Endothelial cell of umbilical vein (primary cell): ENCODE results near the gene DDX42. TPM values are rescaled to one million over a fixed set of nuclear protein-coding genes. Genes with fewer than 3 reads are reported as not detected.

Source experiments
- BruUV-seq: library from RNA; stranded (reverse); fragments of 400-500 nt; replicated peaks from 2 replicates; lab custom pipeline; 2021; lab: Mats Ljungman, UMichigan
- CTCF ChIA-PET: fragments of 300-600, 350-600 bp; sonication (Branson Sonifier 250); formaldehyde crosslinking; loops from one replicate; lab custom pipeline; 2021; ENCODE audit warnings: antibody characterized with exemption, inconsistent platforms; lab: Charles Lee
- POLR2A ChIA-PET: fragments of 300-600, 350-600 bp; sonication (Branson Sonifier 250); formaldehyde crosslinking; loops from one replicate; lab custom pipeline; 2021; ENCODE audit warnings: antibody characterized with exemption, inconsistent platforms; lab: Charles Lee
- DNase-seq: peaks from one replicate; pipeline ENCODE4 v3.0.0-alpha.2; 2011; ENCODE audit warnings: low read depth, low spot score
- FAIRE-seq: peaks from 2 replicates; lab custom pipeline; 2011; peaks lifted over from hg19 to GRCh38; lab: Jason Lieb, UNC
- H2AFZ ChIP-seq: 2 replicates; pipeline ENCODE4 v1.6.0; 2012; ENCODE audit warnings: low read depth, low read length, control low read depth, inconsistent platforms
- H3K27ac ChIP-seq: 2 replicates; pipeline ENCODE4 v1.5.1; 2011; ENCODE audit warnings: low read depth, mild to moderate bottlenecking, control low read depth, low read length, moderate library complexity; ENCODE audit not compliant: insufficient read depth
- H3K27me3 ChIP-seq, 2 experiments: 2 replicates each; pipeline versions ENCODE4 v1.6.0 to v1.6.1; 2011; ENCODE audit warnings: low read length in 2 of 2, mixed read lengths in 1 of 2; ENCODE audit not compliant: control insufficient read depth in 2 of 2, insufficient read depth in 2 of 2
- H3K36me3 ChIP-seq, 2 experiments: 2 replicates in 1 of 2; 3 replicates in 1 of 2; pipeline ENCODE4 v1.5.1; 2011; ENCODE audit warnings: low read length in 2 of 2, mild to moderate bottlenecking in 1 of 2, moderate library complexity in 1 of 2; ENCODE audit not compliant: control insufficient read depth in 2 of 2, insufficient read depth in 2 of 2; ENCODE audit errors: extremely low read depth in 1 of 2
- H3K4me1 ChIP-seq: 3 replicates; pipeline ENCODE4 v1.5.1; 2011; ENCODE audit warnings: mild to moderate bottlenecking, low read length; ENCODE audit not compliant: control insufficient read depth, insufficient read depth; ENCODE audit errors: extremely low read depth
- H3K4me2 ChIP-seq: 2 replicates; pipeline ENCODE4 v1.6.1; 2011; ENCODE audit warnings: low read length, control low read depth, mixed read lengths; ENCODE audit not compliant: insufficient read depth
- H3K4me3 ChIP-seq, 3 experiments: fragments of 200-600 bp in 1 of 3; sonication (generic), shearing (Covaris generic) in 1 of 3; replicated peaks in 1 of 3; 2 replicates each; pipeline ENCODE4 v1.5.1; 2011 to 2016; ENCODE audit warnings: control low read depth in 3 of 3, low read length in 3 of 3, mild to moderate bottlenecking in 2 of 3, inconsistent platforms in 1 of 3, low read depth in 1 of 3, moderate library complexity in 1 of 3; ENCODE audit not compliant: insufficient read depth in 1 of 3
- H3K79me2 ChIP-seq: 2 replicates; pipeline ENCODE4 v1.6.0; 2012; ENCODE audit warnings: low read length, inconsistent platforms; ENCODE audit not compliant: control insufficient read depth, insufficient read depth
- H3K9ac ChIP-seq: replicated peaks from 2 replicates; pipeline ENCODE3; 2011; ENCODE audit warnings: low read length, control low read depth; ENCODE audit not compliant: insufficient read depth; ENCODE audit errors: extremely low read depth
- H3K9me1 ChIP-seq: replicated peaks from 3 replicates; pipeline ENCODE4 v1.6.0; 2011; ENCODE audit warnings: mild to moderate bottlenecking, low read length; ENCODE audit not compliant: control insufficient read depth, insufficient read depth; ENCODE audit errors: extremely low read depth
- H3K9me3 ChIP-seq: replicated peaks from 2 replicates; pipeline ENCODE4 v1.5.1; 2012; ENCODE audit warnings: low read length, inconsistent platforms; ENCODE audit not compliant: control insufficient read depth, insufficient read depth
- H4K20me1 ChIP-seq: replicated peaks from 2 replicates; pipeline ENCODE3; 2011; ENCODE audit warnings: mild to moderate bottlenecking, low read length; ENCODE audit not compliant: control insufficient read depth, insufficient read depth; ENCODE audit errors: extremely low read depth
- EZH2 ChIP-seq: IDR thresholded peaks from 2 replicates; pipeline ENCODE4 v1.6.1; 2012; ENCODE audit warnings: borderline replicate concordance, low read depth, mild to moderate bottlenecking, moderate library complexity, low read length, inconsistent platforms; ENCODE audit not compliant: severe bottlenecking
- FOS ChIP-seq: IDR thresholded peaks from 2 replicates; pipeline ENCODE4 v1.6.1; 2011; ENCODE audit warnings: mild to moderate bottlenecking, low read length, moderate library complexity, borderline replicate concordance; ENCODE audit not compliant: insufficient read depth
- GATA2 ChIP-seq: IDR thresholded peaks from 2 replicates; pipeline ENCODE4 v1.7.0; 2011; ENCODE audit warnings: low read depth, mild to moderate bottlenecking, moderate library complexity, mixed read lengths, low read length; ENCODE audit not compliant: insufficient read length, insufficient read depth
- JUN ChIP-seq: IDR thresholded peaks from 2 replicates; pipeline ENCODE4 v1.6.1; 2011; ENCODE audit warnings: borderline replicate concordance, low read depth; ENCODE audit not compliant: insufficient read length, insufficient read depth
- MYC ChIP-seq: IDR thresholded peaks from one replicate; pipeline ENCODE4 v1.6.1; 2011; ENCODE audit warnings: mild to moderate bottlenecking, low read depth, low read length
- POLR2A ChIP-seq: IDR thresholded peaks from 2 replicates; pipeline ENCODE4 v1.6.1; 2012; ENCODE audit warnings: low read depth, mild to moderate bottlenecking, control low read depth, low read length
- POLR2AphosphoS5 ChIP-seq: IDR thresholded peaks from 2 replicates; pipeline ENCODE4 v1.6.1; 2012; ENCODE audit warnings: low read depth, mild to moderate bottlenecking, control low read depth, low read length, moderate library complexity; ENCODE audit not compliant: insufficient read depth
- dilution Hi-C: fragments of 300-500 bp; cut with MboI; formaldehyde crosslinking; loops from one replicate; pipeline ENCODE4 v1.15.0; 2019; ENCODE audit warnings: low sequenced_read_pairs; ENCODE audit not compliant: extremely low pct_ligation_motif_present
- intact Hi-C: fragments of 100-400 bp; cut with micrococcal nuclease; formaldehyde crosslinking; loops from one replicate; pipeline ENCODE4 v1.10.0; 2022
- polyA plus RNA-seq, 4 experiments: library from polyadenylated mRNA; depleted of rRNA in 3 of 4; stranded (reverse) in 3 of 4; unstranded in 1 of 4; fragments of >200 nt; gene quantifications; 2 replicates each; pipeline versions ENCODE4 v1.2.1 to v1.2.3, GENCODE V29; 2011 to 2012; ENCODE audit warnings: missing spikeins in 1 of 4
- total RNA-seq: library from RNA; stranded (reverse); gene quantifications from 2 replicates; pipeline ENCODE4 v1.2.3, GENCODE V29; 2021
- TF ChIP-seq, protein P1 (sequence below): IDR thresholded peaks from 2 replicates; pipeline ENCODE4 v1.6.1; 2011; ENCODE audit not compliant: insufficient read depth, insufficient read length
- TF ChIP-seq, protein P2 (sequence below), 2 donors: IDR thresholded peaks; 1 replicate in 1 of 2; 2 replicates in 1 of 2; pipeline ENCODE4 v1.5.1; 2011; ENCODE audit warnings: low read length in 2 of 2, mild to moderate bottlenecking in 2 of 2, moderate library complexity in 2 of 2, control low read depth in 1 of 2, inconsistent platforms in 1 of 2, low read depth in 1 of 2; ENCODE audit not compliant: insufficient read depth in 1 of 2; ENCODE audit errors: extremely low read depth in 1 of 2

DDX42 gene
- total and polyA plus RNA-seq, 2 donors (not counting 3 experiments of a cell fraction or from before 2014, with no cell fraction given): 48.1 to 124 TPM

DNA sequence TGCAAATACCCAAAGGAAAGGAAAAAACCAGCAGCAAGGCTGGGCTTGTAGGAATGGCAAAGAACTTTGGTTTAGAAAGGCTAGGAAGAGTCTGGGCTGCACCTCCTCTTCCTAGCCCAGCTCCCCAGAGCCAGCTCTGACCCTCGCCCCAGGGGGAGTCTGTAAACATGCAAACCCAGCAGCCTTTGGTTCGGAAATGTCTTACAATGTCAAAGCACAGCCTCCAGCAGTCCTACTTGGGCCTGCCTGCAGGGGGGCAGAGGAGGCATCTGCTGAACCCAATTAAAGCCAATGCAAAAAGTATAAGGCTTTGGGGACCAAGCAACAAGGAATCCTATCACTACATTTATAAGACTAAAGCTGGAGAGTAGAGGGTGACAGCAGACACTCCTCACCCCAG is 58.5 kb downstream of the DDX42 start:
- TF ChIP-seq POLR2A: peak; percentile 5
- no peak for TF ChIP-seq GATA2
- Histone ChIP-seq H3K79me2 (peaks cover 25% of the 10 kb centered on the region), H3K4me1 (peaks cover 12% of the 10 kb centered on the region), H3K9me1 (no peaks in the 10 kb centered on the region), H3K4me2 (no peak overlapping the region), H3K9me3 (no peaks in the 10 kb centered on the region), H4K20me1 (no peaks in the 10 kb centered on the region), H3K27me3 (no peaks in the 10 kb centered on the region), H3K4me3 (no peak overlapping the region), H3K36me3 (peaks cover 29 to 58% of the 10 kb centered on the region in 2 experiments), H2AFZ (no peak overlapping the region), H3K27ac (no peak overlapping the region), H3K9ac (no peak overlapping the region)
- DNase-seq: no peak
- ChIA-PET POLR2A (interaction anchor here (0.5 kb wide), 1 partner anchor 18 kb away, joined by 3 read pairs; no protein-coding TSS in a partner anchor), CTCF (interaction anchor here (1.0 kb wide), 1 partner anchor 16 kb away, joined by 6 read pairs; no protein-coding TSS in a partner anchor)
- no TSS peak for BruUV-seq
- dilution Hi-C loops (no loop called here), intact Hi-C loops (no loop called here)
- FAIRE-seq: no peak

DNA sequence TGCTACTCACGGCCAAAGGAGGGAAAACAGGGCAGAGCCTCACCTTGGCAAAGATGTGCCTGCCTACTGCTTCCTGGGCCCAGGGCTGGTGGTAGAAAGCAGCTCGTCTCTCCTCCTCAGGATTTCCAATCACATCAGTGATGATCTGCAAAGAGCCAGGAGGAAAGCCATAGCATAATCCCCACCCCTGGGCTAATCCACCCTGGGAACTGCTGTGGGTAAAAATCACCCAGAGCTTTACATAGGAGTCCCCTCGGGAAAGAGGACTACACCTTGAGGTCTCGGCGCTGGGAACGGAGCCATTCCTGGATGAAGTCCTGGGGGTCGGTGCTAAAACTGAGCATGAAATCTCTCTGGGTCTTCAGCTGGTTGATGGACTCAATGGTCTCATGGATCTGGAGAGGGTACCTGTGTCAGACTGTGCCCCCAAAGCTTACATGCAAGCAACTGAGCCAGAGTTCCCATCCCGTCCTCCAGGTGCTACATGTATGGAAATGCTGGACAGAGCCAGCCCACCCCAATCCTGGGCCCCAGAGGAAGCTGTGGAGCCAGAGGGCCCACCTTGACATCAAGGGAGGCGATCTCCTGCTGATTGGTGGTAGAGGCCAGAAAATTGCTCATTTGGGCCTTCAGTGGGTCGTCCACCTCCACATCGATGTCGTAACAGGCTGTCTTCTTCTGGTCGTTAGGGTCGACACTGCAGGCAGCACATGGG is 59.2 kb downstream of the DDX42 start:
- CTCF ChIA-PET: interaction anchor here (0.6 to 1.8 kb wide), 5 partner anchors 9 to 27 kb away, joined by 3 to 7 read pairs (median 3); no protein-coding TSS in a partner anchor

More for the DNA sequence above, 59.2 kb downstream of the DDX42 start:
- no peaks in the 10 kb centered on the region for H3K27me3 ChIP-seq
- H3K27ac ChIP-seq: no peak overlapping the region
- H3K4me2 ChIP-seq: no peak overlapping the region
- FAIRE-seq (no peak), DNase-seq (no peak)
- no peak overlapping the region for H3K4me3 ChIP-seq
- TSS peak; percentile 19 for BruUV-seq
- TF ChIP-seq MYC (no peak), POLR2A (no peak), EZH2 (no peak), FOS (no peak), JUN (no peak), POLR2AphosphoS5 (no peak), GATA2 (no peak)
- TF ChIP-seq, protein P1, sequence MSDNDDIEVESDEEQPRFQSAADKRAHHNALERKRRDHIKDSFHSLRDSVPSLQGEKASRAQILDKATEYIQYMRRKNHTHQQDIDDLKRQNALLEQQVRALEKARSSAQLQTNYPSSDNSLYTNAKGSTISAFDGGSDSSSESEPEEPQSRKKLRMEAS: no peak
- TF ChIP-seq, protein P2, sequence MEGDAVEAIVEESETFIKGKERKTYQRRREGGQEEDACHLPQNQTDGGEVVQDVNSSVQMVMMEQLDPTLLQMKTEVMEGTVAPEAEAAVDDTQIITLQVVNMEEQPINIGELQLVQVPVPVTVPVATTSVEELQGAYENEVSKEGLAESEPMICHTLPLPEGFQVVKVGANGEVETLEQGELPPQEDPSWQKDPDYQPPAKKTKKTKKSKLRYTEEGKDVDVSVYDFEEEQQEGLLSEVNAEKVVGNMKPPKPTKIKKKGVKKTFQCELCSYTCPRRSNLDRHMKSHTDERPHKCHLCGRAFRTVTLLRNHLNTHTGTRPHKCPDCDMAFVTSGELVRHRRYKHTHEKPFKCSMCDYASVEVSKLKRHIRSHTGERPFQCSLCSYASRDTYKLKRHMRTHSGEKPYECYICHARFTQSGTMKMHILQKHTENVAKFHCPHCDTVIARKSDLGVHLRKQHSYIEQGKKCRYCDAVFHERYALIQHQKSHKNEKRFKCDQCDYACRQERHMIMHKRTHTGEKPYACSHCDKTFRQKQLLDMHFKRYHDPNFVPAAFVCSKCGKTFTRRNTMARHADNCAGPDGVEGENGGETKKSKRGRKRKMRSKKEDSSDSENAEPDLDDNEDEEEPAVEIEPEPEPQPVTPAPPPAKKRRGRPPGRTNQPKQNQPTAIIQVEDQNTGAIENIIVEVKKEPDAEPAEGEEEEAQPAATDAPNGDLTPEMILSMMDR (IDR thresholded peaks at IDR 0.05; ENCODE audit: extremely low read depth in 1 of 2, insufficient read depth in 1 of 2, low read depth in 1 of 2, low read length in 2 of 2): no peak
- H4K20me1 ChIP-seq: no peaks in the 10 kb centered on the region
- no peaks in the 10 kb centered on the region for H3K9me3 ChIP-seq
- peaks cover 23% of the 10 kb centered on the region for H3K79me2 ChIP-seq
- POLR2A ChIA-PET: no interaction called here
- H3K9ac ChIP-seq: no peak overlapping the region
- intact Hi-C loops (no loop called here), dilution Hi-C loops (no loop called here)
- H3K4me1 ChIP-seq: peaks cover 10% of the 10 kb centered on the region
- no peaks in the 10 kb centered on the region for H3K9me1 ChIP-seq
- H2AFZ ChIP-seq: no peak overlapping the region
- peaks cover 29 to 58% of the 10 kb centered on the region in 2 experiments for H3K36me3 ChIP-seq
